Neural crest cell (in vitro differentiated cells): ENCODE measurements around the gene ITIH6. TPM values are rescaled to one million over a fixed set of nuclear protein-coding genes. Genes with fewer than 3 reads are reported as not detected.
A peak's percentile ranks its signal among the peaks of the same experiment; 100 is the strongest.

Experiments
- DNase-seq: peaks from one replicate; pipeline ENCODE4 v3.0.0; 2021; ENCODE audit warnings: low read depth, mixed read lengths, low spot score
- H3K27ac Mint-ChIP-seq: one replicate; pipeline ENCODE4 v1.8.0; 2021; ENCODE audit warnings: mild to moderate bottlenecking, mixed read lengths; ENCODE audit not compliant: unreplicated experiment
- H3K27me3 Mint-ChIP-seq: 2 replicates; pipeline ENCODE4 v1.8.0; 2021; ENCODE audit warnings: low read depth, mild to moderate bottlenecking, mixed read lengths
- H3K36me3 Mint-ChIP-seq: 2 replicates; pipeline ENCODE4 v1.8.0; 2021; ENCODE audit warnings: low read depth, mild to moderate bottlenecking, mixed read lengths
- H3K4me1 Mint-ChIP-seq: 2 replicates; pipeline ENCODE4 v1.8.0; 2021; ENCODE audit warnings: mixed read lengths
- H3K4me3 Mint-ChIP-seq: one replicate; pipeline ENCODE4 v1.8.0; 2021; ENCODE audit warnings: mild to moderate bottlenecking, mixed read lengths
- H3K9me3 Mint-ChIP-seq: 2 replicates; pipeline ENCODE4 v1.8.0; 2021; ENCODE audit warnings: mixed read lengths
- CTCF ChIP-seq: fragments of 200-600 bp; sonication (generic); conservative IDR thresholded peaks from 2 replicates; pipeline ENCODE4 v1.5.0; 2021; ENCODE audit warnings: antibody characterized with exemption, mild to moderate bottlenecking
- total RNA-seq: library from RNA; stranded (reverse); gene quantifications from 2 replicates; pipeline ENCODE4 v1.2.1, GENCODE V29; 2021

ITIH6 gene
- total RNA-seq, 1 donor from 2014 or later, result 0.30 TPM

- no peaks in the 10 kb centered on the region for H3K27me3 Mint-ChIP-seq
- H3K4me1 Mint-ChIP-seq, result no peaks in the 10 kb centered on the region
- no peak for TF ChIP-seq CTCF
- no peak overlapping the region for H3K4me3 Mint-ChIP-seq
- DNase-seq, result no peak
- H3K27ac Mint-ChIP-seq, result peak overlapping the region; percentile 19
- peaks cover 3% of the 10 kb centered on the region for H3K9me3 Mint-ChIP-seq
- H3K36me3 Mint-ChIP-seq, result no peaks in the 10 kb centered on the region
These were observed 76.6 kb downstream of the ITIH6 start for GRCh38 chrX:54721424-54721823.

GRCh38 chrX:54715621-54716020 lies 82.4 kb downstream of the ITIH6 start:
- Mint-ChIP-seq H3K4me3 (no peak overlapping the region), H3K4me1 (no peaks in the 10 kb centered on the region), H3K27ac (no peak overlapping the region), H3K9me3 (no peaks in the 10 kb centered on the region), H3K36me3 (peaks cover under 1% of the 10 kb centered on the region), H3K27me3 (no peaks in the 10 kb centered on the region)
- no peak for TF ChIP-seq CTCF
- DNase-seq, result no peak

- Mint-ChIP-seq H3K9me3 (peaks cover 5% of the 10 kb centered on the region), H3K27me3 (no peaks in the 10 kb centered on the region), H3K4me3 (no peak overlapping the region), H3K27ac (no peak overlapping the region), H3K36me3 (peaks cover 4% of the 10 kb centered on the region), H3K4me1 (no peaks in the 10 kb centered on the region)
- no peak for DNase-seq
- no peak for TF ChIP-seq CTCF
These were observed 83.6 kb downstream of the ITIH6 start for GRCh38 chrX:54714424-54714823.

GRCh38 chrX:54711735-54712134 lies 86.3 kb downstream of the ITIH6 start:
- H3K27ac Mint-ChIP-seq, result no peak overlapping the region
- no peak for DNase-seq
- TF ChIP-seq CTCF, result no peak
- H3K9me3 Mint-ChIP-seq, result peaks cover 5% of the 10 kb centered on the region
- H3K36me3 Mint-ChIP-seq, result peaks cover 4% of the 10 kb centered on the region
- no peaks in the 10 kb centered on the region for H3K27me3 Mint-ChIP-seq
- no peak overlapping the region for H3K4me3 Mint-ChIP-seq
- no peaks in the 10 kb centered on the region for H3K4me1 Mint-ChIP-seq

- TF ChIP-seq CTCF, result no peak
- Mint-ChIP-seq H3K27ac (no peak overlapping the region), H3K4me3 (no peak overlapping the region), H3K36me3 (peaks cover 4% of the 10 kb centered on the region), H3K4me1 (no peaks in the 10 kb centered on the region), H3K9me3 (peaks cover 5% of the 10 kb centered on the region), H3K27me3 (no peaks in the 10 kb centered on the region)
- no peak for DNase-seq
These were observed 87.1 kb downstream of the ITIH6 start for GRCh38 chrX:54710920-54711319.

- Mint-ChIP-seq H3K36me3 (peaks cover 4% of the 10 kb centered on the region), H3K4me3 (no peak overlapping the region), H3K4me1 (no peaks in the 10 kb centered on the region), H3K9me3 (peaks cover 5% of the 10 kb centered on the region), H3K27me3 (no peaks in the 10 kb centered on the region), H3K27ac (no peak overlapping the region)
- no peak for DNase-seq
- no peak for TF ChIP-seq CTCF
These were observed 89.7 kb downstream of the ITIH6 start for GRCh38 chrX:54708404-54708803.
